A673 (cell line): ENCODE measurements around the gene GLT1D1.

Source experiments
- EZH2 ChIP-seq: fragments of 200-600 bp; sonication (generic); IDR thresholded peaks from 2 replicates; pipeline ENCODE4 v1.6.1; 2017; ENCODE audit warnings: borderline replicate concordance, low read depth, mild to moderate bottlenecking, mixed read lengths, antibody characterized with exemption, low read length; ENCODE audit not compliant: poor library complexity, severe bottlenecking
- TF ChIP-seq, protein P1 (sequence below): fragments of 300-800, 200-600 bp; sonication (generic); conservative IDR thresholded peaks from 2 replicates; pipeline ENCODE4 v1.5.1; 2017; ENCODE audit warnings: low read depth, mild to moderate bottlenecking, antibody characterized with exemption, low read length, moderate library complexity, mixed read lengths

DNA sequence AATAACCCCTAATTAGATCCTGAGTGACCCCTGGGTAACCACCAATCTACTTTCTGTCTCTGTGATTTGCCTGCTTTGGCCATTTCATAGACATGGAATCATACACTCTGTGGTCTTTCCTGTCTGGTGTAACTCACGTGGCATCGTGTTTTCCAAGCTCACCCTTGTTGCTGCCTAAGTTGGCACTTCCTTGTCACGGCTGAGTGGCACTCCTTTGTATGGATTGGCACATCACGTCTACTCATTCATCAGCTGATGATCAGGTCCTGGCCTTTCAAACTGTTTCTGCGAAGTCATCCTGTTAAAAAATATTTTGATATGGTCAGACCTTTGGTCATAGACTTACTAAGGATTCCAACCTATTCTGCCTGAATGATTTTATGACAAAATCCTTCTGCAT is 87.7 kb downstream of the GLT1D1 start:
- TF ChIP-seq, protein P1, sequence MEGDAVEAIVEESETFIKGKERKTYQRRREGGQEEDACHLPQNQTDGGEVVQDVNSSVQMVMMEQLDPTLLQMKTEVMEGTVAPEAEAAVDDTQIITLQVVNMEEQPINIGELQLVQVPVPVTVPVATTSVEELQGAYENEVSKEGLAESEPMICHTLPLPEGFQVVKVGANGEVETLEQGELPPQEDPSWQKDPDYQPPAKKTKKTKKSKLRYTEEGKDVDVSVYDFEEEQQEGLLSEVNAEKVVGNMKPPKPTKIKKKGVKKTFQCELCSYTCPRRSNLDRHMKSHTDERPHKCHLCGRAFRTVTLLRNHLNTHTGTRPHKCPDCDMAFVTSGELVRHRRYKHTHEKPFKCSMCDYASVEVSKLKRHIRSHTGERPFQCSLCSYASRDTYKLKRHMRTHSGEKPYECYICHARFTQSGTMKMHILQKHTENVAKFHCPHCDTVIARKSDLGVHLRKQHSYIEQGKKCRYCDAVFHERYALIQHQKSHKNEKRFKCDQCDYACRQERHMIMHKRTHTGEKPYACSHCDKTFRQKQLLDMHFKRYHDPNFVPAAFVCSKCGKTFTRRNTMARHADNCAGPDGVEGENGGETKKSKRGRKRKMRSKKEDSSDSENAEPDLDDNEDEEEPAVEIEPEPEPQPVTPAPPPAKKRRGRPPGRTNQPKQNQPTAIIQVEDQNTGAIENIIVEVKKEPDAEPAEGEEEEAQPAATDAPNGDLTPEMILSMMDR = no peak
- no peak for TF ChIP-seq EZH2
